ENCODE data around the gene TMPRSS5. TPM values are rescaled to one million over a fixed set of nuclear protein-coding genes. Genes with fewer than 3 reads are reported as not detected.

The TMPRSS5 gene
- total and polyA plus RNA-seq, 2 of the 8 experiments (the other 6 are each of a cell fraction or from before 2014, with no cell fraction given) = 0.54 to 0.78 TPM

GRCh38 chr11:113670831-113671215 is 35.3 kb downstream of the TMPRSS5 start:
- CTCF ChIA-PET (ENCODE audit: partially characterized antibody) = interaction anchor here (1.5 kb wide), 1 partner anchor 60 kb away, joined by 3 read pairs; no protein-coding TSS in a partner anchor
- no peak for FAIRE-seq
- no peak overlapping the region for H2AFZ ChIP-seq (ENCODE audit: low read length)
- H3K4ac ChIP-seq (replicated peaks; ENCODE audit: insufficient read length, low read depth, low read length) = no peak overlapping the region
- no peak overlapping the region for H2BK20ac ChIP-seq (ENCODE audit: low read length)
- H2BK12ac ChIP-seq (ENCODE audit: low read depth, low read length) = no peak overlapping the region
- H4K8ac ChIP-seq (ENCODE audit: extremely low read depth, insufficient read depth, low read length) = no peak overlapping the region
- POLR2A ChIA-PET (ENCODE audit: partially characterized antibody) = no interaction called here
- H3K9ac ChIP-seq (replicated peaks in 1 of 4; ENCODE audit: extremely low read depth in 1 of 4, low read depth in 3 of 4, low read length in 3 of 4) = no peak overlapping the region
- H3K27ac ChIP-seq (ENCODE audit: low read depth, low read length) = no peak overlapping the region
- no peaks in the 10 kb centered on the region for H4K20me1 ChIP-seq (replicated peaks in 1 of 2; ENCODE audit: control insufficient read depth in 1 of 2, insufficient read depth in 2 of 2, low read length in 2 of 2)
- no peak overlapping the region for H2BK5ac ChIP-seq (ENCODE audit: low read depth, low read length)
- H4K91ac ChIP-seq (replicated peaks; ENCODE audit: insufficient read length, low read length) = no peak overlapping the region
- H3K14ac ChIP-seq (ENCODE audit: insufficient read length) = no peak overlapping the region
- H3K79me1 ChIP-seq (ENCODE audit: low read depth, low read length) = no peaks in the 10 kb centered on the region
- 85% methylated on average over 3 of the region's 3 CpGs; no CpG with 5 or more reads in 1 of the 2 experiments for WGBS, 2 experiments (ENCODE audit: extremely low coverage in 1 of 2, insufficient coverage in 1 of 2, insufficient read length in 1 of 2, insufficient replicate concordance in 2 of 2, low coverage in 1 of 2, low lambda C conversion rate in 2 of 2, missing lambda C conversion rate in 1 of 2)
- 0 out of 4 replicates have a peak, but pooled peaks cover 0 to 6% of the 10 kb centered on the region in 2 experiments for H3K9me3 ChIP-seq (ENCODE audit: insufficient read depth in 2 of 2, low read depth in 1 of 2, low read length in 1 of 2)
- H3K79me2 ChIP-seq (ENCODE audit: control insufficient read depth in 1 of 2, insufficient read depth in 2 of 2, low read length in 2 of 2) = no peaks in the 10 kb centered on the region
- H3K27me3 ChIP-seq (replicated peaks in 1 of 4; ENCODE audit: control insufficient read depth in 3 of 4, extremely low read depth in 1 of 4, insufficient read depth in 3 of 4, low read length in 3 of 4) = no peaks in the 10 kb centered on the region
- H2AK5ac ChIP-seq (ENCODE audit: low read depth, low read length) = no peak overlapping the region
- no peak overlapping the region for H4K5ac ChIP-seq (ENCODE audit: insufficient read length, low read depth, low read length)
- H3K4me3 ChIP-seq (ENCODE audit: extremely low read depth in 1 of 4, insufficient read depth in 2 of 4, low read depth in 3 of 4, low read length in 4 of 4) = no peak overlapping the region
- H3K18ac ChIP-seq (ENCODE audit: extremely low read depth, low read length) = no peak overlapping the region
- peaks cover 0 to 15% (median 7%) of the 10 kb centered on the region in 4 experiments; a peak in 5 of 7 replicates for H3K4me1 ChIP-seq (replicated peaks in 1 of 4; ENCODE audit: control insufficient read depth in 3 of 4, insufficient read depth in 4 of 4, low read length in 3 of 4)
- H2BK15ac ChIP-seq (ENCODE audit: low read length) = no peak overlapping the region
- no peak for DNase-seq (ENCODE audit: low read depth in 1 of 2, low spot score in 2 of 2)
- H3K36me3 ChIP-seq (ENCODE audit: control insufficient read depth in 2 of 4, insufficient read depth in 4 of 4, low read length in 3 of 4) = no peaks in the 10 kb centered on the region; a peak in 1 of 8 replicates
- H3K56ac ChIP-seq (replicated peaks; ENCODE audit: insufficient read length, low read depth, low read length) = no peak overlapping the region
- H2BK120ac ChIP-seq (replicated peaks; ENCODE audit: low read depth, low read length) = no peak overlapping the region
- H3K4me2 ChIP-seq (ENCODE audit: insufficient read depth in 1 of 2, low read depth in 2 of 2, low read length in 2 of 2) = no peak overlapping the region
- no peak overlapping the region for H3K23ac ChIP-seq (ENCODE audit: insufficient read length)
- peaks cover 2% of the 10 kb centered on the region; the same call in 1 of the 2 replicates for H3K23me2 ChIP-seq (ENCODE audit: low read depth, low read length)
- TF ChIP-seq SIN3A (conservative IDR thresholded peaks at IDR 0.05 in 1 of 2, IDR thresholded peaks at IDR 0.05 in 1 of 2; ENCODE audit: low read depth in 1 of 2, low read length in 2 of 2) = no peak
- no peak for TF ChIP-seq CBX8 (IDR thresholded peaks at IDR 0.05; ENCODE audit: borderline replicate concordance, low read depth, low read length)
- no peak for TF ChIP-seq RNF2 (IDR thresholded peaks at IDR 0.05; ENCODE audit: borderline replicate concordance, low read depth, low read length, missing control alignments, poor library complexity, severe bottlenecking)
- no peak for TF ChIP-seq POU5F1 (IDR thresholded peaks at IDR 0.05; ENCODE audit: low read depth, low read length)
- no peak for TF ChIP-seq BRCA1 (IDR thresholded peaks at IDR 0.05; ENCODE audit: low read depth, low read length)
- TF ChIP-seq RBBP5 (IDR thresholded peaks at IDR 0.05; ENCODE audit: borderline replicate concordance, low read depth, low read length) = no peak
- no peak for TF ChIP-seq RFX5 (IDR thresholded peaks at IDR 0.05; ENCODE audit: borderline replicate concordance, low read depth, low read length)
- no peak for TF ChIP-seq TAF1 (IDR thresholded peaks at IDR 0.05; ENCODE audit: low read depth, low read length)
- TF ChIP-seq SUZ12 (IDR thresholded peaks at IDR 0.05; ENCODE audit: low read length) = no peak
- no peak for TF ChIP-seq JUND (IDR thresholded peaks at IDR 0.05; ENCODE audit: low read length)
- TF ChIP-seq CTCF (IDR thresholded peaks at IDR 0.05; ENCODE audit: control extremely low read depth in 1 of 3, insufficient read depth in 1 of 3, low read depth in 1 of 3, low read length in 3 of 3) = no peak
